Neural cell (in vitro differentiated cells): Measurements from ENCODE around the gene APOL4. TPM values are rescaled to one million over a fixed set of nuclear protein-coding genes. Genes with fewer than 3 reads are reported as not detected.
A peak's percentile ranks its signal among the peaks of the same experiment; 100 is the strongest.

Experiments used
- H2AFZ ChIP-seq: fragments of 200-600, 300-800 bp; sonication (generic), shearing (Covaris generic); 2 replicates; pipeline ENCODE4 v1.6.0; 2014; ENCODE audit warnings: low read depth, mild to moderate bottlenecking, antibody characterized with exemption, low read length, moderate library complexity
- H3F3A ChIP-seq: fragments of 200-600 bp; shearing (Covaris generic); 2 replicates; pipeline ENCODE4 v1.6.1; 2016; ENCODE audit warnings: mild to moderate bottlenecking, moderate library complexity, mixed read lengths, antibody characterized with exemption, low read length; ENCODE audit not compliant: insufficient read depth, poor library complexity, severe bottlenecking
- H3K27ac ChIP-seq: fragments of 200-600, 300-800 bp; sonication (generic), shearing (Covaris generic); 2 replicates; pipeline ENCODE4 v1.5.1; 2014; ENCODE audit warnings: mild to moderate bottlenecking, low read length, moderate library complexity
- H3K27me3 ChIP-seq: fragments of 300-800, 200-600 bp; sonication (generic), shearing (Covaris generic); 2 replicates; pipeline ENCODE4 v1.6.0; 2014; ENCODE audit warnings: mild to moderate bottlenecking, low read depth, low read length, moderate library complexity; ENCODE audit not compliant: insufficient read depth
- H3K36me3 ChIP-seq: fragments of 300-800, 200-600 bp; sonication (generic), shearing (Covaris generic); 2 replicates; pipeline ENCODE4 v1.5.1; 2014; ENCODE audit warnings: mild to moderate bottlenecking, antibody characterized with exemption, low read length, moderate library complexity; ENCODE audit not compliant: insufficient read depth
- H3K4me2 ChIP-seq: fragments of 300-800, 200-600 bp; sonication (generic), shearing (Covaris generic); 2 replicates; pipeline ENCODE4 v1.6.0; 2014; ENCODE audit warnings: mild to moderate bottlenecking, low read length
- H3K4me3 ChIP-seq: fragments of 300-800, 200-600 bp; sonication (generic), shearing (Covaris generic); 2 replicates; pipeline ENCODE4 v1.5.1; 2014; ENCODE audit warnings: mild to moderate bottlenecking, low read length, moderate library complexity
- H3K79me2 ChIP-seq: fragments of 200-600 bp; shearing (Covaris generic); replicated peaks from 2 replicates; pipeline ENCODE4 v1.6.0; 2014; ENCODE audit warnings: mild to moderate bottlenecking, low read length, moderate library complexity; ENCODE audit not compliant: insufficient read depth
- H3K9ac ChIP-seq: fragments of 300-800, 200-600 bp; sonication (generic), shearing (Covaris generic); 2 replicates; pipeline ENCODE4 v1.6.1; 2016; ENCODE audit warnings: mild to moderate bottlenecking, low read length, mixed read lengths
- H3K9me2 ChIP-seq: fragments of 200-600 bp; shearing (Covaris generic); 2 replicates; pipeline ENCODE4 v1.6.1; 2016; ENCODE audit warnings: mild to moderate bottlenecking, low read length, mixed read lengths; ENCODE audit not compliant: insufficient read depth
- H3K9me3 ChIP-seq: fragments of 200-600, 300-800 bp; sonication (generic), shearing (Covaris generic); 2 replicates; pipeline ENCODE4 v1.6.1; 2016; ENCODE audit warnings: mild to moderate bottlenecking, mixed run types, low read length, moderate library complexity, mixed read lengths
- H4K20me1 ChIP-seq: fragments of 200-600 bp; shearing (Covaris generic); 2 replicates; pipeline ENCODE4 v1.6.1; 2016; ENCODE audit warnings: mild to moderate bottlenecking, mixed run types; ENCODE audit not compliant: insufficient read depth
- EP300 ChIP-seq: fragments of 450-650 bp; conservative IDR thresholded peaks from 2 replicates; pipeline ENCODE4 v1.6.1; 2014; ENCODE audit warnings: antibody characterized with exemption, mild to moderate bottlenecking, moderate library complexity; ENCODE audit not compliant: poor library complexity, severe bottlenecking
- EZH2 ChIP-seq: fragments of 200-600, 300-800 bp; shearing (Covaris generic), sonication (generic); IDR thresholded peaks from 2 replicates; pipeline ENCODE4 v1.6.1; 2014; ENCODE audit warnings: antibody characterized with exemption, low read length, borderline replicate concordance, mild to moderate bottlenecking; ENCODE audit not compliant: insufficient read depth, poor library complexity, severe bottlenecking
- MXI1 ChIP-seq: fragments of 450-650 bp; conservative IDR thresholded peaks from 2 replicates; pipeline ENCODE4 v1.6.1; 2014; ENCODE audit warnings: antibody characterized with exemption, mild to moderate bottlenecking; ENCODE audit not compliant: poor library complexity, severe bottlenecking
- POLR2AphosphoS5 ChIP-seq: IDR thresholded peaks from 2 replicates; pipeline ENCODE4 v1.6.1; 2012
- RAD21 ChIP-seq: fragments of 450-650 bp; conservative IDR thresholded peaks from 2 replicates; pipeline ENCODE4 v1.6.1; 2014; ENCODE audit warnings: antibody characterized with exemption, mild to moderate bottlenecking, moderate library complexity
- SMC3 ChIP-seq: fragments of 450-650 bp; conservative IDR thresholded peaks from 2 replicates; pipeline ENCODE4 v1.6.1; 2014; ENCODE audit warnings: antibody characterized with exemption, mild to moderate bottlenecking, moderate library complexity; ENCODE audit not compliant: poor library complexity
- TAF1 ChIP-seq: IDR thresholded peaks from 2 replicates; pipeline ENCODE4 v1.6.1; 2012; ENCODE audit warnings: low read depth
- polyA plus RNA-seq: library from polyadenylated mRNA; depleted of rRNA; stranded (reverse); fragments of >200 nt; gene quantifications from 2 replicates; pipeline ENCODE4 v1.2.3, GENCODE V29; 2014
- TF ChIP-seq, protein P1 (sequence below): fragments of 450-650 bp; IDR thresholded peaks from 2 replicates; pipeline ENCODE4 v1.5.1; 2014; ENCODE audit warnings: antibody characterized with exemption, mild to moderate bottlenecking, moderate library complexity; ENCODE audit not compliant: poor library complexity, severe bottlenecking
- TF ChIP-seq, protein P2 (sequence below): IDR thresholded peaks from 2 replicates; pipeline ENCODE4 v1.6.1; 2012; ENCODE audit warnings: borderline replicate concordance

APOL4 gene
- polyA plus RNA-seq, 1 donor from 2014 or later = not detected

DNA sequence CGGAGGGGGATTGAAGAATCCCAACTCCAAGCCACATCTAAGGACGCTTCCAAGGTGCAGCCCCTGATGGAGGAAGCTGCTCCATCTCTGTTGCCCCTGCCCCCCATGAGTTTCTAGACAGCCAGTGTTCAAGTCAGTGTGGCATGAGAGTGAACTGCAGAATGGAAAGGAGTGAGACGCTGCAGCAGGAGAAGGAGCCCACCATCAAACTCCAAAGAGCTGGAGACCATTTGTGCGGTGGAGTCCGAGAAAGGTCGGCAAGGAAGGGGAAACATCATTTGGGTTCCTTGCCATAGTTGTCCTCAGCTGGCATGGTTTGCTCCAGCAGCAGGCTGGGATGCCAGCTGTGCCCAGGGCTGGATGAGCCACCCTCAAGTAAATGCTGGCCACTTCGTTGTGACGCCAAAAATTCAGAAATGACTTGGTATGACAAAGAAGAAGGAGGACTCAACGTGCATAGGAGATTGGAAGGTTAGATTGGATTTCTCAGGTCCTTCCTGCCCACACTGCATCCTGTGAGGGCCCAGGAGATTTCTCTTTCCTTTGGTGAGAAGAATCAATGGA is 21.4 kb upstream of the APOL4 start:
- TF ChIP-seq EP300 (no peak), MXI1 (no peak), SMC3 (no peak), EZH2 (no peak), TAF1 (no peak), POLR2AphosphoS5 (no peak), RAD21 (no peak)
- TF ChIP-seq, protein P1, sequence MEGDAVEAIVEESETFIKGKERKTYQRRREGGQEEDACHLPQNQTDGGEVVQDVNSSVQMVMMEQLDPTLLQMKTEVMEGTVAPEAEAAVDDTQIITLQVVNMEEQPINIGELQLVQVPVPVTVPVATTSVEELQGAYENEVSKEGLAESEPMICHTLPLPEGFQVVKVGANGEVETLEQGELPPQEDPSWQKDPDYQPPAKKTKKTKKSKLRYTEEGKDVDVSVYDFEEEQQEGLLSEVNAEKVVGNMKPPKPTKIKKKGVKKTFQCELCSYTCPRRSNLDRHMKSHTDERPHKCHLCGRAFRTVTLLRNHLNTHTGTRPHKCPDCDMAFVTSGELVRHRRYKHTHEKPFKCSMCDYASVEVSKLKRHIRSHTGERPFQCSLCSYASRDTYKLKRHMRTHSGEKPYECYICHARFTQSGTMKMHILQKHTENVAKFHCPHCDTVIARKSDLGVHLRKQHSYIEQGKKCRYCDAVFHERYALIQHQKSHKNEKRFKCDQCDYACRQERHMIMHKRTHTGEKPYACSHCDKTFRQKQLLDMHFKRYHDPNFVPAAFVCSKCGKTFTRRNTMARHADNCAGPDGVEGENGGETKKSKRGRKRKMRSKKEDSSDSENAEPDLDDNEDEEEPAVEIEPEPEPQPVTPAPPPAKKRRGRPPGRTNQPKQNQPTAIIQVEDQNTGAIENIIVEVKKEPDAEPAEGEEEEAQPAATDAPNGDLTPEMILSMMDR = no peak
- TF ChIP-seq, protein P2, sequence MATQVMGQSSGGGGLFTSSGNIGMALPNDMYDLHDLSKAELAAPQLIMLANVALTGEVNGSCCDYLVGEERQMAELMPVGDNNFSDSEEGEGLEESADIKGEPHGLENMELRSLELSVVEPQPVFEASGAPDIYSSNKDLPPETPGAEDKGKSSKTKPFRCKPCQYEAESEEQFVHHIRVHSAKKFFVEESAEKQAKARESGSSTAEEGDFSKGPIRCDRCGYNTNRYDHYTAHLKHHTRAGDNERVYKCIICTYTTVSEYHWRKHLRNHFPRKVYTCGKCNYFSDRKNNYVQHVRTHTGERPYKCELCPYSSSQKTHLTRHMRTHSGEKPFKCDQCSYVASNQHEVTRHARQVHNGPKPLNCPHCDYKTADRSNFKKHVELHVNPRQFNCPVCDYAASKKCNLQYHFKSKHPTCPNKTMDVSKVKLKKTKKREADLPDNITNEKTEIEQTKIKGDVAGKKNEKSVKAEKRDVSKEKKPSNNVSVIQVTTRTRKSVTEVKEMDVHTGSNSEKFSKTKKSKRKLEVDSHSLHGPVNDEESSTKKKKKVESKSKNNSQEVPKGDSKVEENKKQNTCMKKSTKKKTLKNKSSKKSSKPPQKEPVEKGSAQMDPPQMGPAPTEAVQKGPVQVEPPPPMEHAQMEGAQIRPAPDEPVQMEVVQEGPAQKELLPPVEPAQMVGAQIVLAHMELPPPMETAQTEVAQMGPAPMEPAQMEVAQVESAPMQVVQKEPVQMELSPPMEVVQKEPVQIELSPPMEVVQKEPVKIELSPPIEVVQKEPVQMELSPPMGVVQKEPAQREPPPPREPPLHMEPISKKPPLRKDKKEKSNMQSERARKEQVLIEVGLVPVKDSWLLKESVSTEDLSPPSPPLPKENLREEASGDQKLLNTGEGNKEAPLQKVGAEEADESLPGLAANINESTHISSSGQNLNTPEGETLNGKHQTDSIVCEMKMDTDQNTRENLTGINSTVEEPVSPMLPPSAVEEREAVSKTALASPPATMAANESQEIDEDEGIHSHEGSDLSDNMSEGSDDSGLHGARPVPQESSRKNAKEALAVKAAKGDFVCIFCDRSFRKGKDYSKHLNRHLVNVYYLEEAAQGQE = no peak
- H3F3A ChIP-seq = no peaks in the 10 kb centered on the region
- H3K9me3 ChIP-seq = no peaks in the 10 kb centered on the region
- no peaks in the 10 kb centered on the region for H3K9me2 ChIP-seq
- no peaks in the 10 kb centered on the region for H3K27me3 ChIP-seq
- H3K36me3 ChIP-seq = no peaks in the 10 kb centered on the region
- no peak overlapping the region for H3K27ac ChIP-seq
- H4K20me1 ChIP-seq = no peaks in the 10 kb centered on the region
- no peak overlapping the region for H3K4me2 ChIP-seq
- no peak overlapping the region for H3K4me3 ChIP-seq
- H2AFZ ChIP-seq = no peak overlapping the region
- H3K79me2 ChIP-seq = no peaks in the 10 kb centered on the region
- no peak overlapping the region for H3K9ac ChIP-seq

DNA sequence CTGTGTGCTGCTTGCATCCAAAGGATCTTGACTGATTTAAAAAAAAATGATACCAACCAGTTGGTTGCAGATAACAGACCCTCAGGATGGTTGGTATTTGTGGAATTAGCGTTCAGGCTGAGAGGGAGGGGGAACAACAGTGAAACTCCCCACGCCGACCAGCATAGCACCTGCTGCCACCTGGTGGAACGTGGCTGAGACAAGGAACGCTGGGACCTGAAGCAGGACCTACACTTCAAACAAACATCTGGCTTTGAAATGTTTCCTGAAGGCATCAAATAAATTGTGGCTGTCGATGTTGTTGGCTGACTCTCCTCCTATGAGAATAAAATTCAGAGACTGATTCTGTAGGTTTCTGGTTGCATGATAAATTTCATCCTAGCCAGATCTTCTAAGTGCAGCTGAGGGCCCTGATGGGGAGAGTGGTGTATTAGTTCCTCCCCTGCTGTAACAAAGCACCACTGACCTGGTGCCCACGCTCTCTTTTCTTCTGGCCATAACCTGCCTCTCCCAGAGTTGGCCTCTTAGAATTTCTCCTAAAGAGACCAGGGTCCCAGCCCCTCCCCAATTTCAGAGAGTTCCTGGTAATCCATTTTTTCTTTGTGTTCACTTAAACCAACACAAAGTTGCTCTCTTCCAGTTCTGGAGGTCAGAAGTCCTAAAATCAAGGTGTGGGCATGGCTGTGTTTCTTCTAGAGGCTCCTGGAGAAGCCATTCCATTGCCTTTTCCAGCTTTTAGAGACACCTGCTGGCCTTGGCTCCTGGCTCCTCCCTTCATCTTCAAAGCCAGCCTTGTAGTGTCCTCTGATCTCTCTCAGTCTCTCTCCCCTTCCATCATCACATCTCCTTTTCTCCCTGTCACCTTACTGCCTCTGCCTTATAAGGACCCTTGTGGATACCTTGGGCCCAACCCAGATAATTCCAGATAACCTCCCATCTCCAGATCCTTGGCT is 20.5 kb upstream of the APOL4 start:
- H3K4me3 ChIP-seq = no peak overlapping the region
- H2AFZ ChIP-seq = no peak overlapping the region
- no peaks in the 10 kb centered on the region for H4K20me1 ChIP-seq
- no peak overlapping the region for H3K27ac ChIP-seq
- no peak overlapping the region for H3K9ac ChIP-seq
- H3K9me3 ChIP-seq = no peaks in the 10 kb centered on the region
- H3K36me3 ChIP-seq = no peaks in the 10 kb centered on the region
- H3K4me2 ChIP-seq = no peak overlapping the region
- no peaks in the 10 kb centered on the region for H3K79me2 ChIP-seq
- H3K9me2 ChIP-seq = no peaks in the 10 kb centered on the region
- H3F3A ChIP-seq = no peaks in the 10 kb centered on the region
- H3K27me3 ChIP-seq = no peaks in the 10 kb centered on the region
- TF ChIP-seq TAF1 (no peak), SMC3 (peak; percentile 80), POLR2AphosphoS5 (no peak), MXI1 (no peak), EZH2 (no peak), RAD21 (peak; percentile 68)
- TF ChIP-seq, protein P2 = no peak
- TF ChIP-seq, protein P1 = peak; percentile 74
